HL-60 (cell line): ENCODE data around the gene N4BP2L2.

Experiments used
- DNase-seq, 2 experiments: peaks; one replicate each; pipeline ENCODE4 v3.0.0-alpha.2; 2010 to 2020; ENCODE audit warnings: low read depth in 1 of 2, low spot score in 1 of 2
- H3K27ac ChIP-seq: fragments of 250-450 bp; sonication (Bioruptor Pico); replicated peaks from 2 replicates; pipeline ENCODE4 v1.5.1; 2020; ENCODE audit warnings: mild to moderate bottlenecking, moderate library complexity
- H3K27me3 ChIP-seq: fragments of 250-450 bp; sonication (Bioruptor Pico); 2 replicates; pipeline ENCODE4 v1.5.1; 2021; ENCODE audit warnings: mild to moderate bottlenecking, moderate library complexity; ENCODE audit not compliant: insufficient read depth, poor library complexity, severe bottlenecking
- H3K4me3 ChIP-seq: replicated peaks from 2 replicates; pipeline ENCODE4 v1.5.1; 2011; ENCODE audit warnings: mild to moderate bottlenecking, control low read depth, low read length; ENCODE audit not compliant: insufficient read depth
- GABPA ChIP-seq: IDR thresholded peaks from 2 replicates; pipeline ENCODE4 v1.6.1; 2012; ENCODE audit warnings: low read depth
- POLR2AphosphoS5 ChIP-seq: IDR thresholded peaks from 2 replicates; pipeline ENCODE4 v1.6.1; 2012; ENCODE audit warnings: low read depth
- REST ChIP-seq: IDR thresholded peaks from 2 replicates; pipeline ENCODE4 v1.6.1; 2012; ENCODE audit warnings: low read depth; ENCODE audit not compliant: insufficient replicate concordance
- SPI1 ChIP-seq: IDR thresholded peaks from 2 replicates; pipeline ENCODE4 v1.6.1; 2012; ENCODE audit warnings: low read depth, mild to moderate bottlenecking, borderline replicate concordance
- TF ChIP-seq, protein P1 (sequence below): IDR thresholded peaks from one replicate; pipeline ENCODE4 v1.5.1; 2011; ENCODE audit warnings: low read length, control low read depth, inconsistent platforms; ENCODE audit not compliant: insufficient read depth

The N4BP2L2 gene

DNA sequence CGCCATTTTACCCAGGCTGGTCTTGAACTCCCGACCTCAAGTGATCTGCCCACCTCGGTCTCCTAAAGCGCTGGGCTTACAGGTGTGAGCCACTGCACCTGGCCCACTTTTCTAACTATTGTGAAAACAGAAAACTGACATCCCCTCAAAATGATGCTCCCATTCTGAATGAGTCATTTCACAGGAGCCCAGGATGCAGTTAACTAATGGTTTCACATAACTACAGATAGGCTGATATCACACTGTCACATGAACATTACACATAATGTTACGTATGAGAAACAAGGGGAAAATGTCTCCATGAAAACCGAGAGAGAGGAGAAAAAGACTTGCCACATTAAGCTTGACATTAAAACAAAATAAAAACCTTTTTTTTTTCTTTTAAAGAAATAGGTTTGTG is 37.5 kb downstream of the N4BP2L2 start:
- Histone ChIP-seq H3K4me3 (no peak overlapping the region), H3K27ac (no peak overlapping the region), H3K27me3 (no peaks in the 10 kb centered on the region)
- TF ChIP-seq REST: no peak
- no peak for TF ChIP-seq POLR2AphosphoS5
- no peak for TF ChIP-seq GABPA
- TF ChIP-seq SPI1: no peak
- TF ChIP-seq, protein P1, sequence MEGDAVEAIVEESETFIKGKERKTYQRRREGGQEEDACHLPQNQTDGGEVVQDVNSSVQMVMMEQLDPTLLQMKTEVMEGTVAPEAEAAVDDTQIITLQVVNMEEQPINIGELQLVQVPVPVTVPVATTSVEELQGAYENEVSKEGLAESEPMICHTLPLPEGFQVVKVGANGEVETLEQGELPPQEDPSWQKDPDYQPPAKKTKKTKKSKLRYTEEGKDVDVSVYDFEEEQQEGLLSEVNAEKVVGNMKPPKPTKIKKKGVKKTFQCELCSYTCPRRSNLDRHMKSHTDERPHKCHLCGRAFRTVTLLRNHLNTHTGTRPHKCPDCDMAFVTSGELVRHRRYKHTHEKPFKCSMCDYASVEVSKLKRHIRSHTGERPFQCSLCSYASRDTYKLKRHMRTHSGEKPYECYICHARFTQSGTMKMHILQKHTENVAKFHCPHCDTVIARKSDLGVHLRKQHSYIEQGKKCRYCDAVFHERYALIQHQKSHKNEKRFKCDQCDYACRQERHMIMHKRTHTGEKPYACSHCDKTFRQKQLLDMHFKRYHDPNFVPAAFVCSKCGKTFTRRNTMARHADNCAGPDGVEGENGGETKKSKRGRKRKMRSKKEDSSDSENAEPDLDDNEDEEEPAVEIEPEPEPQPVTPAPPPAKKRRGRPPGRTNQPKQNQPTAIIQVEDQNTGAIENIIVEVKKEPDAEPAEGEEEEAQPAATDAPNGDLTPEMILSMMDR: no peak
- DNase-seq: no peak

- DNase-seq: no peak
- no peak overlapping the region for H3K4me3 ChIP-seq
- H3K27ac ChIP-seq: no peak overlapping the region
- no peaks in the 10 kb centered on the region for H3K27me3 ChIP-seq
- TF ChIP-seq, protein P1: no peak
- TF ChIP-seq REST: no peak
- no peak for TF ChIP-seq GABPA
- TF ChIP-seq POLR2AphosphoS5: no peak
- TF ChIP-seq SPI1: no peak
These were observed 38.9 kb downstream of the N4BP2L2 start for GRCh38 chr13:32499538-32500210.

GRCh38 chr13:32497589-32497988 is 41.0 kb downstream of the N4BP2L2 start:
- DNase-seq: no peak
- TF ChIP-seq, protein P1: no peak
- TF ChIP-seq SPI1: no peak
- TF ChIP-seq REST: no peak
- no peak for TF ChIP-seq GABPA
- no peak for TF ChIP-seq POLR2AphosphoS5
- no peak overlapping the region for H3K4me3 ChIP-seq
- no peaks in the 10 kb centered on the region for H3K27me3 ChIP-seq
- no peak overlapping the region for H3K27ac ChIP-seq
